ENCODE data around the gene DEFB132.

DEFB132 gene

GRCh38 chr20:257419-257818, at the start of gene DEFB132:
Gene DEFB132, plus strand, starts transcription at chr20:257724. Its CDS starts 55 bp downstream, at chr20:257779.
- Histone ChIP-seq H3K9ac (no peak within 1 kb of the TSS), H3K4me2 (ENCODE audit: low read length) (peak within 1 kb of the TSS; percentile 14), H3K79me2 (no peaks in the 10 kb centered on the region), H3K4me3 (ENCODE audit: low read depth, low read length) (no peak within 1 kb of the TSS), H3K4me1 (peaks cover 20% of the 10 kb centered on the region), H3K9me3 (ENCODE audit: control insufficient read depth, low read length) (no peaks in the 10 kb centered on the region), H2AFZ (peak within 1 kb of the TSS; percentile 56), H3K36me3 (ENCODE audit: control insufficient read depth, insufficient read depth, low read length) (no peaks in the 10 kb centered on the region), H3K27me3 (ENCODE audit: control insufficient read depth, insufficient read depth, low read length) (no peaks in the 10 kb centered on the region), H3K27ac (no peak within 1 kb of the TSS)
- TF ChIP-seq CTCF (IDR thresholded peaks at IDR 0.05), result no peak

GRCh38 chr20:208942-209566, 48.5 kb upstream of the DEFB132 start:
- H2AFZ ChIP-seq, result no peak overlapping the region
- H3K9ac ChIP-seq, result no peak overlapping the region
- peak; percentile 27 for TF ChIP-seq CTCF (IDR thresholded peaks at IDR 0.05)
- no peak overlapping the region for H3K4me2 ChIP-seq (ENCODE audit: low read length)
- no peak overlapping the region for H3K27ac ChIP-seq
- no peaks in the 10 kb centered on the region for H3K27me3 ChIP-seq (ENCODE audit: control insufficient read depth, insufficient read depth, low read length)
- no peak overlapping the region for H3K4me3 ChIP-seq (ENCODE audit: low read depth, low read length)
- no peaks in the 10 kb centered on the region for H3K79me2 ChIP-seq
- H3K9me3 ChIP-seq (ENCODE audit: control insufficient read depth, low read length), result no peaks in the 10 kb centered on the region
- no peaks in the 10 kb centered on the region for H3K4me1 ChIP-seq
- no peaks in the 10 kb centered on the region for H3K36me3 ChIP-seq (ENCODE audit: control insufficient read depth, insufficient read depth, low read length)

GRCh38 chr20:210809-211502, 46.6 kb upstream of the DEFB132 start:
- Histone ChIP-seq H3K4me1 (no peaks in the 10 kb centered on the region), H3K9me3 (ENCODE audit: control insufficient read depth, low read length) (no peaks in the 10 kb centered on the region), H3K4me2 (ENCODE audit: low read length) (no peak overlapping the region), H3K36me3 (ENCODE audit: control insufficient read depth, insufficient read depth, low read length) (no peaks in the 10 kb centered on the region), H3K9ac (no peak overlapping the region), H3K27me3 (ENCODE audit: control insufficient read depth, insufficient read depth, low read length) (no peaks in the 10 kb centered on the region), H3K27ac (no peak overlapping the region), H3K79me2 (no peaks in the 10 kb centered on the region), H3K4me3 (ENCODE audit: low read depth, low read length) (no peak overlapping the region), H2AFZ (no peak overlapping the region)
- no peak for TF ChIP-seq CTCF (IDR thresholded peaks at IDR 0.05)

- Histone ChIP-seq H3K9me3 (ENCODE audit: control insufficient read depth, low read length) (no peaks in the 10 kb centered on the region), H3K4me3 (ENCODE audit: low read depth, low read length) (no peak overlapping the region), H3K27me3 (ENCODE audit: control insufficient read depth, insufficient read depth, low read length) (no peaks in the 10 kb centered on the region), H3K4me1 (no peaks in the 10 kb centered on the region), H3K79me2 (no peaks in the 10 kb centered on the region), H3K27ac (no peak overlapping the region), H3K9ac (no peak overlapping the region), H2AFZ (no peak overlapping the region), H3K4me2 (ENCODE audit: low read length) (no peak overlapping the region), H3K36me3 (ENCODE audit: control insufficient read depth, insufficient read depth, low read length) (no peaks in the 10 kb centered on the region)
- TF ChIP-seq CTCF (IDR thresholded peaks at IDR 0.05), result no peak
Measured at GRCh38 chr20:214383-214782, 43.1 kb upstream of the DEFB132 start.

GRCh38 chr20:215796-216195, 41.7 kb upstream of the DEFB132 start:
- Histone ChIP-seq H3K9ac (no peak overlapping the region), H3K27ac (no peak overlapping the region), H3K4me3 (ENCODE audit: low read depth, low read length) (no peak overlapping the region), H3K4me1 (no peaks in the 10 kb centered on the region), H3K9me3 (ENCODE audit: control insufficient read depth, low read length) (no peaks in the 10 kb centered on the region), H2AFZ (no peak overlapping the region), H3K4me2 (ENCODE audit: low read length) (no peak overlapping the region), H3K36me3 (ENCODE audit: control insufficient read depth, insufficient read depth, low read length) (no peaks in the 10 kb centered on the region), H3K27me3 (ENCODE audit: control insufficient read depth, insufficient read depth, low read length) (no peaks in the 10 kb centered on the region), H3K79me2 (no peaks in the 10 kb centered on the region)
- no peak for TF ChIP-seq CTCF (IDR thresholded peaks at IDR 0.05)

Measured in parathyroid adenoma (tissue), 2 donors.